Kidney glomerular epithelial cell (primary cell): ENCODE data around the gene ERBB4.
"Not testable (repeated sequence)": the region's sequence is repeated elsewhere in the genome, so short reads cannot be mapped to it uniquely, and the experiment has no call there.

Experiments
- DNase-seq: peaks from one replicate; lab custom pipeline; 2025; lab: John Stamatoyannopoulos, UW

ERBB4 gene

DNA sequence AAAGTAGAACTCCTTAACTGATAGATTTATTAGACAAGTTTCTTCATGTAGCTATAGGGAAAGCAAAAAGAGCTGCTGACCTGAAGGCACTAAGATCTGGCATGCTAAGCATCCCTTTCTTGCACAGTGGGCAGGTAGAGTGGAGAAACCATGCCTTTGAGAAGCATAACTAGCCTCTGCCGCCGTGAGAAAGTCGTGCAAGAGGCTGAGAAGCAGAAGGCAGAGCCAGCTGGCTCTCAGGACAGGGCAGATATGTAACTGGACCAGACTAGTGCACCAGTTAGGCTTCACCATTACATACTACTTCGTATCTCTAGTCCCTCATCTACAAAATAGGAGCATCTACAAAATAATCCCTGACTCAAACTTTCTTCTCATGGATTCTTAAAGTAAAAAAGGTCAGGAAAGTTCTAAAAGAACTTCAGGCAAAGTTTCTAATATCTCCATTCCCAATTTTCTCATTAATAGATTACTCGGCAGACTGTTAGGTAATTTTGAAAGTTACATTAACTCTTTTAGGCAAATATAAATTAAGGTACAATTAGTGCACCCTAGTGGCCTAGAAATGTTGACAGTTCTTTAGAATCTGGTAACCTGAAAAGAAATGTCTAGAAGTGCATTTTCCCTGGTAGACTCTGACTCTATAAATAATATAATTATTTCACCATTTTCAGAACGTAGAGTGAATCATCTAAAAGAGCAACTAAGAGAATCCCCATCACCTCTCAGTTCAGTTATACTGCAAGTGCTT, 10.3 kb downstream of the ERBB4 start:
- no peak for DNase-seq

DNA sequence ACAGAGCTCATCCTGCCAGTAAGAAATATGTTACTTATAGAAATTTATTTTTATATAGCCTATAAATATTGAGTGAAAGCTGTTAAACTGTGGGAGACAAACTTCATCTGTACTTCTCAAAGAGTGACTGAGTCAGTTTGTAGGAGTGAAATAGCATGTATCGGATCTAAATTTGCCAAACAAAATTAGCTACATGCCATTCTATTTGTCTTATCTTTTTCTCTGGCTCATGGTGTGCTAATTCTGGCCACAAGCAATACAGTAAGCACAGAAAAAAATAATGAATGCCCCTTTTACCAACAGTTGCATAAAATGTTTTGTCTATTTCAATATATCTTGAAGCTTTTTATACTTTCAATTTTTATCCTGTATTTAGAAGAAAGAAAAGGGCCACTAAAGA, 12.5 kb downstream of the ERBB4 start:
- no peak for DNase-seq

DNA sequence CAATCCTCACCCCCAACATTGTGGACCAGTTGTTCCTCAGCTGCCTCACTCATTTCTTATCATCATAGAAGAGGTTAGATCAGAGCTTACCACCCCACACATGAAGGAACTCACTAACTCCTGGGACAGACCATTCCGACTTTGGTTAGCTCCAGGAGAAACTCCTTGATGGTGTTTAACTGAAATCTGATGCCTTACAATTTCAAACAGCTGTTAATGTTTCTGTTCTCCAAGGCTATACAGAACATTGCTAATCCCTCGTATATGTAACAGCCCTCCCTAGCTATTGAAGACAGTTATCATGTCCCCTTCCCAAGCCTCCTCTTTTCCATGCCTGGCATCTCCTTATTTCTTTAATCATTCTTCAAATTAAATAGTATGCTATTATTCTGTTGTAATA, 14.8 kb downstream of the ERBB4 start:
- DNase-seq: no peak

DNA sequence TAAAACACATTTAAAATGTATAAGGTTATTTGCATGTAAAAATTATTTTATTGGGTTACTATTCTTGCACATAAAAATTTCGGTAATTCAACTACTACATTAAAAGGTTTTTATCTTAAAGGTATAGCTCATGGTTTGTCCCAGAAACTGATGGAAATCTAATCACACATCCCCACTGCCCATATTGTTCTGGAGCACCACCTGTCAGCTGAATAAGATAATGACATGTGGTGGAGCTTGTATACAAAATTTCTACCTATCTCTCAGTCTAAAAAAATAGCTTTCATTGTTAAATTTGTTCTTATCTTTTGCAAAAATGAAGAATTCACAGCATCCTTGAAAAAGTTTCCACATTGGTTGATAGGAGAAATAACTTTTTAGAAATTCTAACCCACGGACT, 18.3 kb downstream of the ERBB4 start:
- DNase-seq: peak; percentile 51

DNA sequence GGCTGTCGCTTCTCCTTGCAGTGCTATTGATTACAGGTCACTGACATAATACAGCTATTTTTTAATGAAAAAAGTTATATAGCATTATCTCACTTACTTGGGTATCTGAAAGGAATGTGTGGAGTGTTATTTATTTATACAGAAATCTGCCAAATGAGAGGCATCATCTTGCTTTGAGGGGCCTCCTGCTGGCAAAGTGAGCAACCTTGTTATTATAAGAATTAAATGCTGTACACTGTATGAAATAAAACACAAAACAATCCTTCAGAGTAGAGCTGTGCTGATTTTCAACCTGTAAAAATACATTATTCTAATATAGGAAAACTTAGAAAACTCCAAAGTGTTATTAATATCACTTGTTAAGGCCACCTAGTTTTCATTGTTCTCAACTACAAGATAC, 20.9 kb downstream of the ERBB4 start:
- DNase-seq: no peak

GRCh38 chr2:212505586-212505985, 33.0 kb downstream of the ERBB4 start:
- DNase-seq: no peak

DNA sequence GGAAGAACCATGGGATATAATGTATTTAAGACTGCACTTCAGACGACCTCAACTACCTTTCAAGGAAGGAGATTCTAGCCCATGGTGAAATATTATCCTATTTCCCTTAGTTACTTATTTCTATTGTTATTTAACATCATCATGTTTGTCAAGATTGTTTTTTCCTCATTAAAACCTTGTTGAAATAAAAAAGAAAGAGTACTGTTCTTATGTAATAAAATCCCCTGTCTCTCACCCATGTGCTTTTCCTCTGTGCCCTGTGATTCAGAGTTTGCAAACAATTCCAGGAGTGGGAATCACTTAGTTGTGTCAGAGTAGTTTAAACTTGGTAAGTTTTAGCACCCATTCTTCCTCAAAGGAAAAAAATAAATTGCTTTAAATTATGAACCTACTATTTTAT, 43.6 kb downstream of the ERBB4 start:
- DNase-seq: peak; percentile 52

GRCh38 chr2:212494418-212495020, 44.1 kb downstream of the ERBB4 start:
- peak; percentile 51 for DNase-seq

DNA sequence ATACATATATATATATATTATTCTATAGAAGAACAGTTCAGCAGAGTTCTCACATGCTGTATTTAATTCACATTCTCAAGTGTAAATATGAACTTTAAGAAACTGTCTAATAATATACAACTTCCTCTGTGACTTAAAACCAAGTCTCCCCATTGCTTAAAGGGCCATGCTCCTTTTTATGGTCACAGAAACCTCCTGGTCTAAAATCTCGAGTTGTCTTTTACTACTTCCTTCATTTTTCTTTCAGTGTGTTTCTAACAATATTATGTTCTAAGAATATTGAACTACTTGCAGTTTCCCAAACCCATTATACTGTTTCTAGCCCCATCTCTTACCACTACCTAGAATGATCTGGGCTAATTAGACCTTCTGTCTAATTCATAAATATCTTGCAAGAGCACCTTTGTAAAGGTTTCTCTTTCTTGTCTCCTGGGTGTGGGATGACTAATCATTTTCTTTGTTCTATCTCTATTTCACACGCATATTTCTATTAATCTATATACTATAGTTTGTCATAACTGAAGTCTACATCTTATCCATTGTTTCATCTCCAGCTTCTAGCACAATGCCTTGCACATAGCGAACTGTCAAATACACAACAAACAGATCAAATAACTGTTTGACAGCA, 48.8 kb downstream of the ERBB4 start:
- DNase-seq: no peak

GRCh38 chr2:212488611-212489010, 50.0 kb downstream of the ERBB4 start:
- DNase-seq: no peak

DNA sequence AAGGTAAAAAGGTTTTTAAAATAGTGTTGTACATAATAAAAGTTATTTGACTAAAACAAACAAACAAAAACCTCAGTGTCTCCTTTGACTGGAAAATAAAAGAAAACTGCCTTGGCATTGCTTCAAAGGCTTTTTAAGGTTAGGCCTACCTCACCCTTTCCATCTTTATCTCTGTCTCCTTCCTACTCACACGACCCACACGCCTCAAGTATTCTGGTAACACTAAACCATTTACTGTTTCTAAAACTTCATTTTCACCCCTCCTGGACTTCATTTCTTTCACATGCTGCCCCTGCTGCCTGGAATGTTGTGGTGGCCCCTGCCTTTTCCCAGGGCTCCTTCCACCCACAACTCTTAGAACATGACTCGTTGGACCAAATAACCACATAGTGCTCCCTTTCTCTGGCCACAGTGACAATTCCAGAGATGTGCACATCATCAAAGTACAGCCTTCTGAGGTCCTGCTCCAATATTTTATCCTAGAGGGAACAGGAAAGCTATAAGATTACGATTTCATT, 54.0 kb downstream of the ERBB4 start:
- peak; percentile 37 for DNase-seq

DNA sequence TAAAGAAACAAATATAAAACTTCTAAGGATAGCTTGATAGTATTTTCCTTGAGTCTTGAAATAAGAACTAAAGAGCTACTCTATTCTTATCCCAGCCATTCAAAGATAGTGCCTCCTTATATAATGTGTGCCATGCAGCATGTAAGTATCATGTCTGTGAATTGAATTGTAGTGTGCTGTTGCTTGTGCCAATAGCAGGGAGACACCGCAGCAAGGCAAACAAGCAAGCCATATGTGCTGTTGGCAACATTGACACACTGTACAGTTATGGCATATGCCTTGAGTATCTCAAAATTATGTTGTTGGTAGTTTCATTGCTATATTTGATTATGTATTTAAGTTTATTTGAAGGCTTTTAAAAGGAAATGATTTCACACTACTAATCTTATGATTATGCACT, 58.2 kb downstream of the ERBB4 start:
- no peak for DNase-seq

- DNase-seq: no peak
Observed at GRCh38 chr2:212477571-212477970, 61.0 kb downstream of the ERBB4 start.

- no peak for DNase-seq
Observed at GRCh38 chr2:212473211-212473610, 65.4 kb downstream of the ERBB4 start.

- not testable (repeated sequence) for DNase-seq
Observed at GRCh38 chr2:212467551-212467950, 71.1 kb downstream of the ERBB4 start.

DNA sequence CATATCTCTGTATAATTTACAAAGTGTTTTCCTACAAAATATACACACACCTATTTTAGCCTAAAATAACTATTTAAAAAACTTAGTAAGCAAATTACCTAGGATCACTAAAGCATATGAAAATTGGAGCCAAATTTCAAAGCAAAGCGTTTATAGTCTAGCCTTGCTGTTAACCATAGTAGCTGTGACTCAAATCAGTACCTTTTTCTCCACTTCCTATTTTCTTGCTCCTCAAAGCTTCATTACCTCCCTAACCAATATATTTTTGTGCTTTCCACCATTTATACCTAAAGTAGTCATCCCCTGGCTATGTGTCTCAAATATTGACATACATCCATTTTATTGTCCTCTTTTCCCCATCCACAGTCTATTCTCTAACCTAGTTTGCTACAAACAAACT, 73.1 kb downstream of the ERBB4 start:
- no peak for DNase-seq

- not testable (repeated sequence) for DNase-seq
Observed at GRCh38 chr2:212461708-212462107, 76.9 kb downstream of the ERBB4 start.

- no peak for DNase-seq
Observed at GRCh38 chr2:212454149-212454548, 84.5 kb downstream of the ERBB4 start.

DNA sequence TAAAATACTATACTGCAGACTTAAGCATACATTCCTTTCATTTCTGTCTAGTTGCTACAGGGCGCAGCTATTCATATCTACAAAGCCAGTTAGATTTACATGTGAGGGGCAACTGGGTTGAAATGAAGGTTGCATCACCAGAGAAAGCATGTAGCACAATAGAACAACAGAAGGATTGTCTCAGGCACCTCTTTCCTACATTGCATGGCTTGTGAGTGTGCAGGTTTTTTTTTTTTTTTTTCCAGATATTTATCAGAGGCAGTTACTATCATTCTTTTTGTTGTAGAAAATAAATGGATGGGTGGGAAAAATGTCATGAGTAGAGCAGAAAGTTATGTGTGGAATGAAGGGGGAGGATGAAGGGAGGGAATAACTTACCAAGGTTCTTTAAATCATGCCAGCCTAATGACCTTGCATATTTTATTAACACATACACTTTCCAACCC, 86.8 kb downstream of the ERBB4 start:
- DNase-seq: peak; percentile 96

GRCh38 chr2:212448698-212449097, 89.9 kb downstream of the ERBB4 start:
- DNase-seq: peak; percentile 65

- no peak for DNase-seq
Observed at GRCh38 chr2:212441821-212442220, 96.8 kb downstream of the ERBB4 start.

- no peak for DNase-seq
Observed at GRCh38 chr2:212441141-212441540, 97.5 kb downstream of the ERBB4 start.
